Iris pigment epithelial cell (primary cell): ENCODE data around the gene KIAA0513.
"Not testable (repeated sequence)": the region's sequence is repeated elsewhere in the genome, so short reads cannot be mapped to it uniquely, and the experiment has no call there.

Experiments
- DNase-seq: peaks from one replicate; pipeline ENCODE4 v3.0.0-alpha.2; 2011; ENCODE audit warnings: low read depth

The KIAA0513 gene

DNA sequence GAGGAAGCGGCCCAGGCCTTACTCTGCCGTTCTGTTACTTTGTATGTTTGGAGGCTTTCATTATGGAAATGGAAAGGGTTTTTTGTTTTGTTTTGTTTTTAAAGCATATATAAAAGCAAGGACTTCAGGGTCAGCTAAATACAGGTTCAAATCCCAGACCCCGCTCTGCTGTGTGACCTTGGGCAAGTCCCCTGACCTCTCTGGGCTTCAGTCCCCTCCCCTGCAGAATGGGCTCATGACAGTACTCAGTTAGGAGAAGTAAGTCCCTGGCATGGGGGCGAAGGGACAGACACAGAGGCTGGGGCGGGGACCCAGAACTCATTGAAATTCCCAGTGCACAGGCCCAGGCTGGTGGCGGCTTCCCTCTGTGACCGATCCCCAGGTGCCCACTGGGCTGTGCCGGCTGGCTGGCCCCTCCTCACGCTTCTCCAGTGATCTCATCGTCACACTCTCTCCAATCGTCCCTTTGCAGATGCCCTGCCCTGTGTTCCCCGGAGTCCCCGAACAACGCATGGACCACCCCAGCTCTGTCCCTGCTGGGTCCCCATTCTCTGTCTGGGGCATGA, 85.7 kb downstream of the KIAA0513 start:
- DNase-seq = no peak

DNA sequence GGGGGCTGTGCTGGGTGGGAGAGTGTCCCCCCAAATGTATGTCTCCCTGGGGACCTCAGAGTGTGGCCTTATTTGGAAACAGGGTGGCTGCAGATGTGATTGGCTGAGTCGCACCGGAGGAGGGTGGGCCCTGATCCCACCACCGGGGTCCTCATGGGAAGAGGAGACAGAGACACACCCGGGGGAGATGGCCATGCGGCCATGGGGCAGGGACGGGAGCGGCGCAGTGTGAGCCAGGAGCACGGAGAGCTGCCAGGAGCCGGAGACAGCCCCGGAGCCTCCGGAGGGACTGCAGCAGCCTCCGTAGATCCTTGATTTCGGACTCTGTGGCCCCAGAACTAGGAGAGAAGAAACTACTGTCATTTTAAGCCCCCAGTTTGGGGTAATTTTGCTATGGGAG, 86.3 kb downstream of the KIAA0513 start:
- no peak for DNase-seq

DNA sequence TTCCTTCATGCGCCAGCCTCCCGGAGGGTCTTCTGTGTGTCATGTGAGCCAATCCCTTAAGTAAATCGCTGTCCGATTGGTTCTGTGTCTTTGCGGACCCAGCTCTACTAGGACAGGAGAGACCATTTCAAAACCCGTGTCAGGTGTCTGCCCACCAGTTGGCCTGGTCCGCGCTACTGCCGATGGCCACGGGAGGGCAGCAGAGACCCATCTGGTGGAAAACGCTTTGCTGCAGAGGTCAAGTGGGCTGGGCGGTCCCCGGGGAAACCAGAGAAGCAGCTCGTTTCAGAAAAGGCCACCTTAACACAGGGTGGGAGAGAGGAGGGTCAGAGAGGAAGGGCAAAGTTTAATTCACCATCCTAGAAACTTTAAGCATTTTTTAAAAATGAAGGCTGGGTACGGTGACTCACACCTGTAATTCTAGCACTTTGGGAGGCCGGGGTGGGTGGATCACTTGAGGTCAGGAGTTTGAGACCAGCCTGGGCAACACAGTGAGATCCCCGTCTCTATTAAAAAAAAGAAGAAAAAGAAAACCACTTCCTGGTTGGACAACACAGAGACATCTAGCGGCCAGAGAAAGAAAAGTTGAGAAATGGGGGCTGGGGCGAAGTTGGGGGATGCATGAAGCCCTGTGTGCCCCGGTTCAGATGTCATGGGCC, 87.4 kb downstream of the KIAA0513 start:
- DNase-seq = peak; percentile 81

DNA sequence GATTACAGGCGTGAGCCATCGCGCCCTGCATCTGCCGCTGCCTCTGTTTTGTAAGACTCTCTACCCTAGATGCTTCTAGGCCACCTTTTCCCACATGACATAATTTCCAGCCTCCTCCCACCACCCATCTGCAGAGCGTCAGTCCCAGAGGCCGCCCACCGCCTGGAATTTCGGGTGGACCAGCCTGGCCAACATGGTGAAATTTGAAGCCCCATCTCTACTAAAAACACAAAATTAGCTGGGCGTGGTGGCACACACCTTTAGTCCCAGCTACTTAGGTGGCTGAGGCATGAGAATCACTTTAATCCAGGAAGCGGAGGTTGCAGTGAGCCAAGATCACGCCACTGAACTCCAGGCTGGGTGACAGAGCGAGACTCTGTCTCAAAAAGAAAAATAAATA, 89.8 kb downstream of the KIAA0513 start:
- no peak for DNase-seq

DNA sequence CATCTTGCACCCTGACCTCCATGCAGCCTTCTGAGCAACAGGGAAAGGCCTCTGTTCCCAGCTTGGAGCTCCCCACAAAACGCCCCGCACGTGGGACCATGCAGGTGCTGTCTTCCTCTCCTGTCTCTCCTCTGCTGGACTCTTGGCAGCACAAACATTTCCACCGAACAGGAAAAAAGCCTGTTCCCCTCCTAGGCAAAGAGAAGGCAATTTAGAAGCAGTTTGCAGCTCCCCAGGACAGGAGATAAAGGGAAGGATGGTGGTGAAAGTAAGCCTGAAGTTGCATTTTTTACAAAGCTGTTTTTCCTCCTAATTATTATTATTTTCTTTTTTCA, 92.4 kb downstream of the KIAA0513 start:
- DNase-seq = no peak

DNA sequence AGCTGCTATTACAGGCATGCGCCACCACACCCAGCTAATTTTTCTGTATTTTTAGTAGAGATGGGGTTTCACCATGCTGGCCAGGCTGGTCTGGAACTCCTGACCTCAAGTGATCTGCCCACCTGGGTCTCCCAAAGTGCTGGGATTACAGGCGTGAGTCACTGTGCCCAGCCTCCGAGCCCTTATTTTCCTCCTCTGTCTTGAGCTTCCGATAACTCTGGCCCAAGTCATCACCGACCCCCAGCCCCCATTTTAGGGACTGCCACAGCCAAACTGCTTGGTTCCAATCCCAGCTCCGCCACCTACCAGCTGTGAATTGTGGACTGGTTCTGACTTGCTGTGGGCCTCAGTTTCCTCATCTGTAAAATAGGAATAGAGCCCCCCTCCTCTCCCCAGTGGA, 95.8 kb downstream of the KIAA0513 start:
- DNase-seq = not testable (repeated sequence)

DNA sequence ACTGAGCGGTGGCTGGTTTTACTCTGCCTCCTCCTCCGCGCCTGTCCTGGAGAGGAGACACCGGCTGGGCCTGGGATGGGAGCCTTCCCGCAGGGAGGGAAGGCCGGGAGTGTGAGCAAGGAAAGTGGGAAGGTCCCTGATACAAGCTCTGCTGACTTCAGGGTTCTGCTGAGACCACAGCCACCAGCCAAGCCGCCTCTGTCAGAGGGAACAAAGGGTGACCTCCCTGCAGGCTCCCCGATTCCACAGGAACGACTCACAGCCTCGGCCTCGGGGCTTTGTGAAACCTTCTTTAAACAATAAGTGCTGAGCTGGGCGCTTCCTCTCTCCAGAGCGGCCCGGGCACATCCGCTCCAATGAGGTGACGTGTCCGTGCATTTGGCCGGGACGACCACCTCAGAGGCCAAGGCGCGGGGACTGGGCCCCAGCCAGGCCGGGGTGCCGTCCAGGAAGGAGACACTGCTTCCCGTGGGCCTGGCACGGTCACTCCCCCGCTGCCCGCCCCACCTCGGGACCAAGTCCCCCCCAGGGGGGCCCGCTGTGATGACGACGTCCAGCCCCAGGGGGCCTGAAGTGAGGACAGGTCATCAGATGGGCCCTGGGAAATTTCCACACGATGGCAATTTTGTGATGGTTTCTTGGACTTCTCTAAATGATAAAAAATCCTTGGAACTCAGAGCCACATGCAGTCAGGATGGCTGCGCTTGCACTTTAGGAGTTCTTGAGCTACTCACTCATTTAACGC, 96.5 kb downstream of the KIAA0513 start:
- DNase-seq = peak; percentile 85

DNA sequence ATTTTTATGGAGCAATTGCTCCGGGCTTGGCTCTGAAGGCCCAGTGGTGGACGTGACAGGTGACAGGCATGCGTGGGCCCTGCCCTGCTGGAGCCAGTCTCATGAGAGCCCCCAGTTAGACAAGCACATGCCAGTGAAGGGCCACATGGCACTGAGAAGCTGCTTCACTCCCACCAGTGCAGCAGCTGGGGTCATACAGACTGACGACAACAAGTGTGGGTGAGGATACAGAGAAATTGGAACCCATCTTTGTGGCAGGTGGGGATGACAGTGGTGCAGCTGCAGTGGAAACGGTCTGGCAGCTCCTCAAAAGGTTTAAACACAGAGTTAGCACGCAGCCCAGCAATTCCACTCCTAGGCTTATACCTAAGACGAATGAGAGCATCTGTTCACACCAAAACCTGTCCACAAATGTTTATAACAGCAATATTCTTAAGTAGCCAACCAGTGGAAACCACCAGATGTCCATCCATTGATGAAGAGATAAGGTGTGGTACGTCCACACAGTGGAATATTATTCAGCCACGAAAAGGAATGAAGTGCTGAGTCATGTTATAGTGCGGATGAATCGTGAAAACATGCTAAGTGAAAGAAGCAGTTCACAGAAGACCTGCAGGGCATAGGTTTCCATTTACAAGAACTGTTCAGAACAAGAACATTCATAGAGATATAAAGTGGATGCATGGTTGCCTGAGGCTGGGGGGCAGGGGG, 97.2 kb downstream of the KIAA0513 start:
- peak; percentile 18 for DNase-seq

DNA sequence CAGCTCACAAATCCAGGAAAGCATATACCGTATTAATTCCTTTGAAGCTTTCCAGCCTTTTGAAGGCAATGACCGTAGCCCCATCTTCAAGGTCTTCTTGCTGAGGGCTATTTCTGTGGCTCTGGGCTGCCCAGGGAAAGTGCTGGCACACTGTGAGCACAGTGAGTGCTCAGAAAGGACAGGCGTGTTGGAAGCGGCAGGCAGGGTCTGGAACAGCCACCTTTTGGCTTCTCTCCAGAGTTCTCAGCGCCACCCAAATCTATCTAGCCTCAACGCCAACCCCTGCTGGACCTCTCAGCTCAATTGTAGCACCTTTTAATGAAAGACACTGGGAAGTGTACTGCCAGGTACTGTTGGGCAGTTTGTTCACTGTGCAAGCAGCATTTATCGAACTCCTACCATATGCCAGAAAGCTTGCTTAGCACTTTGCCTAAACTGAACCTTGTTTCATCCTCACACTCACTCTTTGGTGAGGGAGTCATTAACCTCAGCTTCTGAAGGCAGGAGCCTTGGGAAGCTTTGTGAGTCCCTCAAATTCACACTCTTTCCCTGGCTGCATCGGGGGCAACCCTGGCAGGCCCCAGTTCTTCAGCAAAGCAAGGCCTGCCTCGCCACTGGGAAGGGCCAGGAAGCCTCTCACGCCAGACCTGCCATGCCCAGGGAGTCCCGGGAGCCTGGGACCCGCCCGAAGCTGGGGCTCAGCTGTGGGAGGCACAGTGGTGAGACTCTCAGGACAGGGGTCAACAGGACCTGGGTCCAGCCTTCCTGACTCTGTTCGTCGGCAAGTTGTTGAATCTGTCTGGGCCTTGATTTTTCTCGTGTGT, 98.2 kb downstream of the KIAA0513 start:
- DNase-seq = no peak

DNA sequence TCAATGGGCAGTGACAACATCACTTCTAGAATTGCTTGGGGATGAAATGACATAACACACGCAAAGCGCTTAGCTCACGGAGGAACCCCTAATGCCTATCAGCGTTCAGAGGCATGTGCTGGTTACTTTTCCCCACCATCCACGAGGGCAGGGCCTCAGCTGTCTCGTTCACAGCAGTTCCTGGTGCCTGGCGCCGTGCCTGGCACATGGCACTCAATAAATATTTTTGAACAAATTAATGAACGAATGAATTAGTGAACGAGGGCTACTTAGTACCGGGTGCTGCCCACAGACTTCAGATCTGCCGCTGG, 98.8 kb downstream of the KIAA0513 start:
- DNase-seq = peak; percentile 16

DNA sequence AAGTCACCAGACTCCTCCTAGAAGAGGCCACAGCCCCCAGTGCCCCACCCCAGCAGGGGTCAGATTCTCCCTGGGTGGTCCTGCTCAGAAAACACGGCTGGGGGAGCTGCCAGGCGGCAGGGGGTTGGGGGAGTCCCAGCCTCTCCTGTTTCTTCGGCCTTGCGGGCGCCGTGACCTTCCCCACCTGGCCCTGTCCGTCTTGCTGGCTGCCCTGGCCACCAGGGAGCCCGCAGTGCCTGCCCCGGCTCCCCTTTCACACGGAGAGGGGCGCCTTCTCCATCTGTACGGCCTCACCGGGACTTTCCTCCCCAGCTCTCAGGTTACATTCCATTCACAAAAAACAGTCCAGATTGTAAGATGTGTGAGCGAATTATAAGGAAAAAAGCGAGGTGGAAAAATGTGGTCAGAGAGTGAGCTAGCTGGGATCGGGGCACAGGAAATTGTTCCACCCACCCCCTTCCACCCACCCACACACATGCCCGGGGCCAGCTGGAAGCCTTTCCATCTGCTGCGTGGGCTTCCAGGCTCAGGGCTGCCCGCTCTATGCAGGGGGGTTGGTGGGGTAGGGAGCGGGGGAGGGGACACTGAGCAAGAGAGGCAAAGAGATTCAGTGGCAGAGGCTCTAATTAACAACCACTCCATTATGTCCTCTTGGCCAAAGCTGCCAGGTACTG, 99.2 kb downstream of the KIAA0513 start:
- peak; percentile 93 for DNase-seq

DNA sequence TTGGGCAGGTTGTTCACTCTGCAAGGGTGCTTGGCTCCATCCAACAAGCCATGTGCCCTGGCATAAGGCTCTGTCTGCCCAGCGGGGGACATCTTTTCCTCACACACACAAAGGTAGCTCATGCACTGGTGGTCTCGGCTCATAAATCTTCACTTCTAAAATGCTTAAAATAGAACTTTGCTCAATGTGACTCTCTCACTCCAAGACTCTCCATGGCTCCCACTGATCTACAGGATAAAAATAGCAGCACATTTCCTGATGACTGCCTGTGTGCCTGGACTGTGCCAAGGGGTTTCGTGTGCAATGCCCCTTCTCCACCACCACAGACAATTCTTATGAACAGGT, 99.8 kb downstream of the KIAA0513 start:
- no peak for DNase-seq

DNA sequence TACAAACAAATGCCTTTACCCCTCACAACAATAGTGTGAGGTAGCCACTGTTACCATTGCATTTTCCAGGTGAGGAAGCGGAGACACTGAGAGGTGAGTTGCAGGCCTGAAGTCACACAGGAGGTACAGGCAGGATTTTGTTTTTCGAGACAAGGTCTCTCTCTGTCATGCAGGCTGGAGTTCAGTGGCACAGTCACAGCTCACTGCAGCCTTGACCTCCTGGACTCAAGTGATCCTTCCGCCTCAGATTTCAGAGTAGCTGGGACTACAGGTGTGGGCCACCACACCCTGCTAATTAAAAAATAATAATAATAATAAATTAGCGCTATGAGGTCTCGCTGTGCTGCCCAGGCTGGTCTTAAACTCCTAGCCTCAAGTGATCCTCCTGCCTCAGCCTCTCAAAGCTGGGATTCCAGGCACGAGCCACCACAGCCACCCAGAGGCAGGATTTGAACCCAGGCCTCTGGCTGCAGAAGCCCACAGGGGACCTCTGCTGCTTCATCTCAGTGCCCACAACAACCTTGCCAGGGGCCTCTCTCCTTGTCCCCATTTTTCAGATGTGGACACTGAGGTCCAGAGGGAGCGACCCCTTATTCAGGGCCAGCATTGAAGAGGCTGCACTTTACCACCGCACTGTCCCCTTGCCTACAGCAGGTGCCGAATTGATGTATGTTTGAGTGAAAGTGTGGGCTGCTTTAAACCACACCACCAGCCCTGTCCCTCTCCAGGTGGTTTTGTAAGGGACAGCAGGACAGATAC, 100.7 kb downstream of the KIAA0513 start:
- no peak for DNase-seq

DNA sequence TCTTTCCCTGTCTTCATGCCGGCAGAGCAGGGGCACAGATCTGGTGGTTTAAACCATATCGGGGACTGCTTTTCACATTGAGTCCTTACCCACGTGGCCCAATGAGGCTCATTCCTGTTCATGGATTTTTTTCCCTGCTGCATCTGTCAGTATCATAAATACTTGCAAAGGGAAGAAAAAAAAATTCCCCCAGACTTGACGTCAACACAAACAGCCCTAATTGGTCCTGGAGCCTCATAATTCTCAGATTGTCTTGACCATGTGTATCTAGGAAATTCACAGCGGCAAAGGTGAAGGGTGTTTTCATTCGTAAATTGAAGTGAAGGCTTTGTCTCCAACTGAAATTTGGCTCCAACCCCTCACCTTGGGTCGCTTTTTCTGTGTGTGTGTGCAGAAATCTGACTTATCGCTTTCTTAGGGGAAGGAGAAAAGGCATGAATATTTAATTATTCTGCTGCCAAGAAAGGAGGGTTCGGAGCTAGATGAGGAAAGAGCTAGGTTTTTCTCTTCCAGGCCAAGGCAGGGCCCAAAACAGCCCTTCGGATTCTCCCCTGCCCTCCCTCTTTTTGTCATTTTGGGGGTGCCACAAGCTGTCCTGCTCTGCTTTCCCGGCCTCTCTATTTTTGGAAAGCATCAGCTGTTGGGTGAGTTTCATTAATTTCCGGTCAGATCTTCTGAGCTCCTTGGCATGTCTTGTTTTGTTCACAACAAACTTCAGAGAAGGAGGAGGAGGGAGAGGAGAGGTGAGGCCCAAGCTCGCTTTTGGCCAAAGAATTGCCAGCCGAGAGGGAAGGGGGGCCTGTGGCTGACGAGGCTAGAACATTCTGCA, 102.5 kb downstream of the KIAA0513 start:
- peak; percentile 59 for DNase-seq

DNA sequence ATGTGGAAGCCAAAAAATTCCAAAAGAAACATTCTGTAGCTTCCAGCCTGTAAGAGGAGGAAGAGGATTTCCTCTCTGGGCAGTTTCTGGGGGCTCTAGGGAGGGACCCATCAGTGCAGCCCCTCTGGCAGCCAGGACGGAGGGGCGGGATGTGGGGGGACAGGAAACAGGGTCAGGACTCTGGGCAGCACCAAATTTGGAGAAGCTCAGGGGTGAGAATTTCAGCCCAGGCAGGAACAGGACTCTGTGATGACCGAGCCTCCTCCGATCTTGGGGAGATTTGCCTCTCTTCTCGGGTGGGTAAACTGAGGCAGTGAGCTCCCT, 103.1 kb downstream of the KIAA0513 start:
- no peak for DNase-seq

DNA sequence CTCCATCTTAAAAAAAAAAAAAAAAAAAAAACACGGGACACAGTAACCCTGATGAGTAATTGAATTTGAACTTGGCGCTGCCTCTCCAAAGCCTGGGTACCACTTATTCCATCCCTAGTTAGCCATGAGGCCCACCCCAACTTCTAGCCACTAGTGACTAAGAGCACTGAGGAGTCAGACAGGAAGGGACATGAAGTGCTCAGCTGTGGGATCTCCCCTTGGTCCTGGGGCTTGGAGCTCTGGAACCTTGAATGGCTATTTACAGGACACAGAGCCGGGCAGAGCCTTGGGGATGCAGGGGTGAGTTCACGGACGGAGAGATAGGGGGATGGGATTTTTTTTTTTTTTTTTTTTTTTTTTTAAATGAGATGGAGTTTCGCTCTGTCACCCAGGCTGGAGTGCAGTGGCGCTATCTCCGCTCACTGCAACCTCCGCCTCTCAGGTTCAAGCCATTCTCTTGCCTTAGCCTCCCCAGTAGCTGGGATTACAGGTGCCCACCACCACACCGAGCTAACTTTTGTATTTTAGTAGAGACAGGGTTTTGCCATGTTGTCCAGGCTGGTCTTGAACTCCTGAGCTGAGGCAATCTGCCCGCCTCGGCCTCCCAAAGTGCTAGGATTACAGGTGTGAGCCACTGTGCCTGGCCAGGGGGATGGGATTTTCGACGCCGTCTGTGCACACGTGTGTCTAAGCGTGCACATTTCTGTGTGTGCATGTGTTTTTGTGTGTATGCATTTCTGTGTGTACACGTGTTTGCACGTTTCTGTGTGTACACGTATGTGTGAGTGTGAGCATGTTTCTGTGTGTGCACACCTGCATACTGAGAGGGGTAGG, 105.1 kb downstream of the KIAA0513 start:
- no peak for DNase-seq

DNA sequence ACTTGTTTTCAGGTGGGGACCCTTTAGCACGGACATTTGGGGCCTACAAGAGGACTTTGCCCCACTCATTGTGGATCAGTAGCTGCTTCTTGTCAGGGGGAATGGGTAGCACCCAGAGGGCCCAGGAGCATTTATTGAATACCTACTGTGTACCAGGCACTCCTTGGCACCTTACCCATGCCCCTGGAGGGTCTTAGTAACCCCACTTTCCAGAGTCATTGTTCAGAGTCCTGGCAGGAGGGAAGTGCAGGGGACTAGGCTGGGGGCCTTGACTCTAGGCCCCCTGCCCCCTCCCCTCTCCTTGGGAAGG, 105.7 kb downstream of the KIAA0513 start:
- DNase-seq = no peak

DNA sequence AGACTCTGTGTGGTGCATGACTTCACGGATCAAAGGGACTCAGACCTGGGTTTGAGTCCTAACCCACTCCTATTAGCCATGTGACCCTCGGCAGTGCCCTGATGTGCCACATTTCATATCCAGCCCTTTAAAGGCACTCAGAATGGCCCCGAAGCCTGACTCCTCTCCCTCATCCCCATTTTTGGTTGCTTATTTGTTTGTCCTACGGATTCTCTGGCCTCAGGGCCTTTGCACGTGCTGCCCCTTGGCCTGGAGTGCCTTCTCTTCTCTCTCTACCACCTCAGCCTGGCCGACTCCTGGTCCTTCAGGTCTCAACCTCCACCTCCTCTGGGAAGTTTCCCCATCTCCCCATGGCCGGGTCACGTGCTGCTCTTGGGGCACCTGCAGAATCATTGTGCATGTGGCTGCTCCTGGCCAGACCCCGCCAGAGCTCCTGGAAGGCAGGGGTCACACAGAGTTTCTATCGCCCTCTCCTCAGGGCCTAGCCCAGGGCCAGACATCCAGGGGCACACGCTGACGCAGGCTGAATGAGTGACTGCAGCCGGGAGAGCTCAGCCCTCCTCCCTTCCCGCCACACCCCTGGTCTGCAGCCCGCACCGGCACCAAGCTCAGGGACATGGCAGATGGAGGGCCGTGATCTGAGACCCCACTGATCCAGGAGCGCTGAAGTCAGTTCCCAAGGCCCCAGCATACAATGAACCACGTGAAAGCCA, 106.6 kb downstream of the KIAA0513 start:
- no peak for DNase-seq

DNA sequence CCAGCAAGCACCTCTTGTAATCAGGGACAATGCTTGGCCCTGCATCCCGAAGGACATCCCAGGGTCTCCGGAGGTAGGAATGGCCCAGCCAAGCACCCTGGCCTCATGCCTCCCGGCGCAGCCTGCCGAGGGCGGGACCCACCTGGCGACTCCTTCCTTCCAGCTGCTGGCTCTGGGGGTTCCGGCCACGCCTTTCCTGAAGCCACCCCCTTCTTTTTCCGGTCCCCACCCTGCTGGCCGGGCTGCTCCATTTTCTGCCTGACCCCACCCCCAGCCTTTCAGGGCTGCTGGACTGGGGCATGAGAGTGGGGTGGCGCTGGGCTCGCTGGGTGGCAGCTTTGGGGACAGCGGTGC, 107.2 kb downstream of the KIAA0513 start:
- DNase-seq = no peak
